ENCODE measurements around the gene LRRK1. TPM values are rescaled to one million over a fixed set of nuclear protein-coding genes. Genes with fewer than 3 reads are reported as not detected.

LRRK1 gene
- total and polyA plus RNA-seq, 2 of the 13 experiments (the other 11 are each of a cell fraction or from before 2014, with no cell fraction given): 0.13 to 1.2 TPM

- H4K20me1 ChIP-seq (ENCODE audit: insufficient read depth, low read length): no peaks in the 10 kb centered on the region
- peak overlapping the region; percentile 95 for H3K4me2 ChIP-seq (ENCODE audit: low read depth, low read length)
- intact Hi-C loops (cut with micrococcal nuclease; ENCODE audit: unreplicated experiment) (no loop called here), in situ Hi-C loops (cut with HindIII; ENCODE audit: extremely low pct_ligation_motif_present, low pct_unique_long_range_greater_than_20kb) (no loop called here)
- no peaks in the 10 kb centered on the region for H3K9me3 ChIP-seq (ENCODE audit: low read length)
- DNase-seq (ENCODE audit: low spot score) (no peak), FAIRE-seq (no peak), ATAC-seq (peak; percentile 5; the same call in 1 of the 3 replicates)
- TSS peak; percentile 84 for BruUV-seq (replicated peaks)
- H3K4me1 ChIP-seq (ENCODE audit: insufficient read depth, low read length): peaks cover 72% of the 10 kb centered on the region
- H3K79me2 ChIP-seq (ENCODE audit: insufficient read depth, low read length): no peaks in the 10 kb centered on the region
- no peaks in the 10 kb centered on the region for H3K27me3 ChIP-seq (ENCODE audit: control insufficient read depth in 1 of 2, insufficient read depth in 2 of 2, low read length in 2 of 2)
- peak overlapping the region; percentile 27 to 62 (median 50); a peak in 5 of 6 replicates for H3K4me3 ChIP-seq (replicated peaks in 1 of 3; ENCODE audit: insufficient read depth in 1 of 3, low read depth in 2 of 3, low read length in 3 of 3)
- H3K9ac ChIP-seq (ENCODE audit: insufficient read depth, low read depth, low read length): peak overlapping the region; percentile 96
- no peak overlapping the region for H2AFZ ChIP-seq (ENCODE audit: low read length)
- WGBS (ENCODE audit: low lambda C conversion rate): 6% methylated on average over 6 of the region's 6 CpGs
- ChIA-PET POLR2A (interaction anchor here (0.7 to 3.3 kb wide), 11 partner anchors 9 to 468 kb away, joined by 3 to 36 read pairs (median 4); partner anchors contain the start of genes ASB7 and LINS1), CTCF (ENCODE audit: low intra/inter-chr PET ratio, low total read pairs) (no interaction called here)
- H3K27ac ChIP-seq (ENCODE audit: extremely low read length, insufficient read depth, low read length): peak overlapping the region; percentile 96
- TF ChIP-seq POLR2G (IDR thresholded peaks at IDR 0.05; ENCODE audit: low read depth, low read length) (peak; percentile 14; the same call in 1 of the 2 replicates), HNRNPL (IDR thresholded peaks at IDR 0.05; ENCODE audit: low read depth, low read length) (peak; percentile 96), EP300 (IDR thresholded peaks at IDR 0.05; ENCODE audit: low read depth in 2 of 2, low read length in 2 of 2) (no peak), EP300 (CRISPR knock-in tag; IDR thresholded peaks at IDR 0.05; ENCODE audit: borderline replicate concordance) (no peak), SP4 (CRISPR knock-in tag; IDR thresholded peaks at IDR 0.05) (0 out of 2 replicates have a peak, but pooled peaks have one; percentile 39)
- H3K36me3 ChIP-seq (replicated peaks in 1 of 2; ENCODE audit: control insufficient read depth in 1 of 2, insufficient read depth in 2 of 2, low read length in 2 of 2): no peaks in the 10 kb centered on the region
These were observed 150.9 kb downstream of the LRRK1 start for GRCh38 chr15:101070024-101070423.

GRCh38 chr15:101070502-101071273 lies 151.5 kb downstream of the LRRK1 start:
- no peaks in the 10 kb centered on the region for H3K27me3 ChIP-seq (ENCODE audit: control insufficient read depth in 1 of 2, insufficient read depth in 2 of 2, low read length in 2 of 2)
- peak overlapping the region; percentile 27 to 62 (median 50); a peak in 5 of 6 replicates for H3K4me3 ChIP-seq (replicated peaks in 1 of 3; ENCODE audit: insufficient read depth in 1 of 3, low read depth in 2 of 3, low read length in 3 of 3)
- 3% methylated on average over 5 of the region's 6 CpGs for WGBS (ENCODE audit: low lambda C conversion rate)
- no peaks in the 10 kb centered on the region for H3K9me3 ChIP-seq (ENCODE audit: low read length)
- H3K36me3 ChIP-seq (replicated peaks in 1 of 2; ENCODE audit: control insufficient read depth in 1 of 2, insufficient read depth in 2 of 2, low read length in 2 of 2): no peaks in the 10 kb centered on the region
- peak; percentile 84 for ATAC-seq
- H3K79me2 ChIP-seq (ENCODE audit: insufficient read depth, low read length): no peaks in the 10 kb centered on the region
- peaks cover 66% of the 10 kb centered on the region for H3K4me1 ChIP-seq (ENCODE audit: insufficient read depth, low read length)
- H3K27ac ChIP-seq (ENCODE audit: extremely low read length, insufficient read depth, low read length): peak overlapping the region; percentile 96
- CTCF ChIA-PET (ENCODE audit: low intra/inter-chr PET ratio, low total read pairs): interaction anchor here (0.6 kb wide), 1 partner anchor 60 kb away, joined by 3 read pairs; no protein-coding TSS in a partner anchor
- H3K4me2 ChIP-seq (ENCODE audit: low read depth, low read length): peak overlapping the region; percentile 95
- intact Hi-C loops (cut with micrococcal nuclease; ENCODE audit: unreplicated experiment) (no loop called here), in situ Hi-C loops (cut with HindIII; ENCODE audit: extremely low pct_ligation_motif_present, low pct_unique_long_range_greater_than_20kb) (no loop called here)
- POLR2A ChIA-PET: interaction anchor here (0.9 to 3.3 kb wide), 9 partner anchors 9 to 469 kb away, joined by 3 to 36 read pairs (median 4); partner anchors contain the start of genes ASB7, CHSY1 and LINS1
- peak; percentile 96 for FAIRE-seq
- no peak overlapping the region for H2AFZ ChIP-seq (ENCODE audit: low read length)
- no peaks in the 10 kb centered on the region for H4K20me1 ChIP-seq (ENCODE audit: insufficient read depth, low read length)
- peak overlapping the region; percentile 96 for H3K9ac ChIP-seq (ENCODE audit: insufficient read depth, low read depth, low read length)
- BruUV-seq (replicated peaks): no TSS peak
- peak; percentile 99 for DNase-seq (ENCODE audit: low spot score)
- peak in 1 of 2 experiments; percentile 92; a peak in 2 of 4 replicates for TF ChIP-seq KLF16 (CRISPR knock-in tag; IDR thresholded peaks at IDR 0.05)
- TF ChIP-seq KLF6 (CRISPR knock-in tag; IDR thresholded peaks at IDR 0.05): 0 out of 2 replicates have a peak, but pooled peaks have one; percentile 70
- TF ChIP-seq GMEB1 (CRISPR knock-in tag; IDR thresholded peaks at IDR 0.05; ENCODE audit: borderline replicate concordance): no peak
- no peak for TF ChIP-seq HNRNPUL1 (IDR thresholded peaks at IDR 0.05; ENCODE audit: low read depth, low read length)
- no peak for TF ChIP-seq MAFF (IDR thresholded peaks at IDR 0.05; ENCODE audit: low read depth, low read length)
- no peak for TF ChIP-seq PCBP2 (optimal IDR thresholded peaks at IDR 0.05; ENCODE audit: low read depth, low read length, poor library complexity, severe bottlenecking)
- no peak for TF ChIP-seq RELA (CRISPR knock-in tag; IDR thresholded peaks at IDR 0.05)
- TF ChIP-seq DR1 (CRISPR knock-in tag; IDR thresholded peaks at IDR 0.05): no peak
- TF ChIP-seq ATM (IDR thresholded peaks at IDR 0.05; ENCODE audit: borderline replicate concordance): no peak
- peak; percentile 82; the same call in 1 of the 2 replicates for TF ChIP-seq YEATS4 (CRISPR knock-in tag; IDR thresholded peaks at IDR 0.05; ENCODE audit: borderline replicate concordance)
- no peak for TF ChIP-seq KLF15 (CRISPR knock-in tag; IDR thresholded peaks at IDR 0.05; ENCODE audit: borderline replicate concordance)
- TF ChIP-seq ERF (CRISPR knock-in tag; IDR thresholded peaks at IDR 0.05): peak; percentile 99
